GM18517 (cell line): ENCODE results near the gene PPP1R26.
"Not testable (repeated sequence)": the region's sequence is repeated elsewhere in the genome, so short reads cannot be mapped to it uniquely, and the experiment has no call there.

Experiments
- ATAC-seq: cut with Tn5 transposase; IDR thresholded peaks from one replicate; pipeline ENCODE4 v1.9.1; 2021; ENCODE audit warnings: mild to moderate bottlenecking, moderate library complexity; ENCODE audit not compliant: unreplicated experiment

Gene PPP1R26

DNA sequence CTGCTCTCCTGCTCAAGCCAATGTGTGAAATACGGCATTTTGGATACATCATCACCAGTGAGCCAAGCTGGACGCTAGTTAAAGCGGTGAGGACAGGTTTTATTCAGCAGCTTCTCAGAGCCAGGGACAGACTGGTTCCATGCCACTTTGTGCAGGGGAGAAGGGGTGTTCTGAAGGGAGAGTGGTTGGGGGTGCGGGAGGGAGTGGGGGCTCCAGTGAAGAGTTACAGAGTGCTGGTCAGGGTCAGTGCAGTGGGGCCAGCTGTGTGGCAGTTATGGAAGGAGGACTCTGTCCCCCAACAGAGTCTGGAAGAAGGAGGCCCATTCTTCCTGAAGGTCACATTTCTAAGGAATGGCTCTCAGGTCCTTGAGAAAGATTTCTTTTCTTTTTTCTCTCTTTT, 55.2 kb downstream of the PPP1R26 start:
- ATAC-seq: not testable (repeated sequence)

DNA sequence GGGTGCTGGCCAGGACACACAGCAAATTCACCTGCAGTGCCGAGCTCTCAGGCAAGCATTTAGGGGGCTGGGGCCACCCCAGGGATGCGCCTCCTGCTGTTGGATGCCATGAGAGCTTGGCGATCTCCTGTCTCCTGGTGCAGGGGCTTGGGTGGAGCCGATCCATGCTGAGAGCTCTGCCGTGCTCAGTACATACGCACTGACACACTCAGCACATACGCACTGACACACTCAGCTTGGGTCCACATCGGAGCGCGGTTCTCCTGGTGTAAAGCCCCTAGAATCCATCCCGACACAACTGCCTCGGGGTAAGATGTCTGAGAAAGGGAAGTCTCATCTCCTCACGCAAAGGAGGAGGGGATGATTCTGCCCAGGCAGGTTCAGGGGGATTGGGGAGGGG, 56.0 kb downstream of the PPP1R26 start:
- not testable (repeated sequence) for ATAC-seq

DNA sequence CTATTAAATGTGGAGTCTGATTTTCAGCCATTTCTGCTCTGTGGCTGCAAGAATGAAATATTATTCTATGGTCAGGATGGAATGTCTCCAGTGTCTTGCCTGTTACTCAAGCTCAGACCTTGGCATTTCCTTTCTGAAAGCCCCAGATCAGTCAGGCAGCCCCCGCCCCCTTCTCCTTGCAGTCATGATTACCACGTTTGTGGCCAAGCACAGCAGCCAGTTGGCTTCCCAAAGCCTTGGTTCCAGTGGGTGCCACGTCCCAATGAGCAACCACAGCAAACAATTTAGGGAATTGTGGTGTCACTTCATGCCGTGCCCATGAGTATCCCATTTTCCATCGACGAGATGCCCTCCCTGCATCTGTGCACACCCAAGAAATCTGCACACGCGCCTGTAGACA, 56.6 kb downstream of the PPP1R26 start:
- ATAC-seq: no peak
